Sigmoid colon (tissue), 4 donors: ENCODE measurements around the gene RYR3.

Experiments used
- EP300 ChIP-seq, 4 donors: sonication (generic); formaldehyde crosslinking; IDR thresholded peaks; one replicate each; pipeline ENCODE4 v1.6.1; 2017; ENCODE audit warnings: antibody characterized with exemption in 4 of 4
- POLR2A ChIP-seq, 2 donors: fragments of 450-650 bp; IDR thresholded peaks; one replicate each; pipeline ENCODE4 v1.6.1; 2016; ENCODE audit warnings: antibody characterized with exemption in 2 of 2, mild to moderate bottlenecking in 2 of 2, moderate library complexity in 2 of 2
- POLR2AphosphoS5 ChIP-seq, 4 donors: sonication (generic); formaldehyde crosslinking; IDR thresholded peaks; one replicate each; pipeline ENCODE4 v1.6.1; 2017; ENCODE audit warnings: antibody characterized with exemption in 4 of 4
- TF ChIP-seq, protein P1 (sequence below), 4 experiments: fragments of 450-650 bp in 3 of 4; fragments of 200-600 bp in 1 of 4; IDR thresholded peaks; one replicate each; pipeline ENCODE4 v1.5.1; 2016 to 2019; ENCODE audit warnings: antibody characterized with exemption in 4 of 4, mild to moderate bottlenecking in 3 of 4, moderate library complexity in 2 of 4

DNA sequence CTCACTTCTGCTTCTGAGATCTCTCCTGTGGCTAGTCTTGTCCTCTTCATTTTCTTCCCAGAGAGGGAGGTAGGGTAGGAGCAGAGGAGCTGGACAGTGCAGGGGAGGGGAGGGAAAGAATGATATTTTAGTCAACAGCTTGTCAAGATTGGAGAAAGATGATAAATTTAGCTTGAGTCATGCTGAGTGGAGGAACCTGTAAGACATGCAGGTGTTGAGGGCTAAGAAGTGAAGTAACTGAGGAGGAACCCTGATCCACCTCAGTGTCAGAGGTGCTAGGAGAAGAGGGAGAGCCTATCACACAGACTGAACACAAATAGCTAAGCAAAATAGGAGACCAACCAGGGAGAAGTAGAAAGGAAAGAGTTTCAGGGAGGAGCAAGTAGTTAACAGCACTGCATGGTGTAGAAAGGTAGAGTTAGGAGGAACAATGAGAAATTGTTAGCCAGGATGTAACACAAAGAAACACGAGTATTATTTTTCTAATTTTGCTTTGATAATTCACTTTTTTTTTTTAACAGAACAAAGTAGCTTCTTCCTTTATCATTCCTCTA, 549.3 kb downstream of the RYR3 start:
- TF ChIP-seq, protein P1, sequence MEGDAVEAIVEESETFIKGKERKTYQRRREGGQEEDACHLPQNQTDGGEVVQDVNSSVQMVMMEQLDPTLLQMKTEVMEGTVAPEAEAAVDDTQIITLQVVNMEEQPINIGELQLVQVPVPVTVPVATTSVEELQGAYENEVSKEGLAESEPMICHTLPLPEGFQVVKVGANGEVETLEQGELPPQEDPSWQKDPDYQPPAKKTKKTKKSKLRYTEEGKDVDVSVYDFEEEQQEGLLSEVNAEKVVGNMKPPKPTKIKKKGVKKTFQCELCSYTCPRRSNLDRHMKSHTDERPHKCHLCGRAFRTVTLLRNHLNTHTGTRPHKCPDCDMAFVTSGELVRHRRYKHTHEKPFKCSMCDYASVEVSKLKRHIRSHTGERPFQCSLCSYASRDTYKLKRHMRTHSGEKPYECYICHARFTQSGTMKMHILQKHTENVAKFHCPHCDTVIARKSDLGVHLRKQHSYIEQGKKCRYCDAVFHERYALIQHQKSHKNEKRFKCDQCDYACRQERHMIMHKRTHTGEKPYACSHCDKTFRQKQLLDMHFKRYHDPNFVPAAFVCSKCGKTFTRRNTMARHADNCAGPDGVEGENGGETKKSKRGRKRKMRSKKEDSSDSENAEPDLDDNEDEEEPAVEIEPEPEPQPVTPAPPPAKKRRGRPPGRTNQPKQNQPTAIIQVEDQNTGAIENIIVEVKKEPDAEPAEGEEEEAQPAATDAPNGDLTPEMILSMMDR (IDR thresholded peaks at IDR 0.05): no peak
- no peak for TF ChIP-seq POLR2A (IDR thresholded peaks at IDR 0.05)
- TF ChIP-seq POLR2AphosphoS5 (IDR thresholded peaks at IDR 0.05): no peak
- no peak for TF ChIP-seq EP300 (IDR thresholded peaks at IDR 0.05)
